Lower lobe of right lung (tissue), 2 donors: ENCODE data around the gene VPS18. TPM values are rescaled to one million over a fixed set of nuclear protein-coding genes. Genes with fewer than 3 reads are reported as not detected.
A peak's percentile ranks its signal among the peaks of the same experiment; 100 is the strongest.

Source experiments
- ATAC-seq, 2 donors: fragments of 200-7000 bp; cut with Tn5 transposase; one replicate each; pipeline ENCODE4 v1.9.1; 2020 to 2022; ENCODE audit warnings: mild to moderate bottlenecking in 2 of 2, moderate library complexity in 2 of 2
- DNase-seq: peaks from one replicate; pipeline ENCODE4 v3.0.0-alpha.2; 2020
- H3K27ac ChIP-seq: fragments of 200-600 bp; one replicate; pipeline ENCODE4 v1.8.0; 2022
- H3K27me3 ChIP-seq: fragments of 200-600 bp; one replicate; pipeline ENCODE4 v1.8.0; 2022; ENCODE audit warnings: low read depth
- H3K36me3 ChIP-seq: fragments of 200-600 bp; one replicate; pipeline ENCODE4 v1.8.0; 2022; ENCODE audit warnings: mild to moderate bottlenecking
- H3K4me1 ChIP-seq: fragments of 200-600 bp; one replicate; pipeline ENCODE4 v1.8.0; 2022
- H3K4me3 ChIP-seq: fragments of 200-600 bp; one replicate; pipeline ENCODE4 v1.8.0; 2022; ENCODE audit warnings: mild to moderate bottlenecking
- H3K9me3 ChIP-seq: fragments of 200-600 bp; one replicate; pipeline ENCODE4 v1.8.0; 2022
- CTCF ChIP-seq: fragments of 200-600 bp; IDR thresholded peaks from one replicate; pipeline ENCODE4 v1.8.0; 2022; ENCODE audit warnings: antibody characterized with exemption, mild to moderate bottlenecking
- intact Hi-C: fragments of 100-400 bp; cut with DNase I; formaldehyde crosslinking; loops from one replicate; pipeline ENCODE4 v1.11.0; 2022
- total RNA-seq: library from RNA; stranded (reverse); fragmentation: NEBNext Ultra II Directional; extraction: Animal tissue kit (Norgen Biotek cat#: 25700); gene quantifications from one replicate; pipeline ENCODE4 v1.2.1, GENCODE V29; 2021
- donor health status: DM: no; HTN: yes; CAD: no; lungs with severe emphysema.

VPS18 gene
- total RNA-seq, 1 donor from 2014 or later: 24.0 TPM

GRCh38 chr15:40917585-40917984, 23.3 kb downstream of the VPS18 start:
- no peaks in the 10 kb centered on the region for H3K27me3 ChIP-seq
- H3K4me1 ChIP-seq: peaks cover 36% of the 10 kb centered on the region
- intact Hi-C loops: no loop called here
- DNase-seq (no peak), ATAC-seq (no peak)
- H3K27ac ChIP-seq: peak overlapping the region; percentile 79
- H3K9me3 ChIP-seq: no peaks in the 10 kb centered on the region
- H3K4me3 ChIP-seq: peak overlapping the region; percentile 11
- no peaks in the 10 kb centered on the region for H3K36me3 ChIP-seq
- TF ChIP-seq CTCF: no peak

GRCh38 chr15:40918146-40918798, 24.0 kb downstream of the VPS18 start:
- TF ChIP-seq CTCF: no peak
- intact Hi-C loops: no loop called here
- no peaks in the 10 kb centered on the region for H3K27me3 ChIP-seq
- H3K36me3 ChIP-seq: no peaks in the 10 kb centered on the region
- peak overlapping the region; percentile 79 for H3K27ac ChIP-seq
- peaks cover 36% of the 10 kb centered on the region for H3K4me1 ChIP-seq
- ATAC-seq (peak; percentile 64 to 76), DNase-seq (no peak)
- peak overlapping the region; percentile 11 for H3K4me3 ChIP-seq
- H3K9me3 ChIP-seq: no peaks in the 10 kb centered on the region

- Histone ChIP-seq H3K27me3 (no peaks in the 10 kb centered on the region), H3K4me1 (peaks cover 36% of the 10 kb centered on the region), H3K9me3 (no peaks in the 10 kb centered on the region), H3K36me3 (no peaks in the 10 kb centered on the region), H3K4me3 (no peak overlapping the region), H3K27ac (peak overlapping the region; percentile 79)
- intact Hi-C loops: no loop called here
- peak; percentile 27 to 33 for ATAC-seq
- DNase-seq: no peak
- no peak for TF ChIP-seq CTCF
Observed at GRCh38 chr15:40918799-40919392, 24.6 kb downstream of the VPS18 start.

- no peak for TF ChIP-seq CTCF
- Histone ChIP-seq H3K4me1 (peaks cover 43% of the 10 kb centered on the region), H3K36me3 (no peaks in the 10 kb centered on the region), H3K9me3 (no peaks in the 10 kb centered on the region), H3K27me3 (peaks cover 22% of the 10 kb centered on the region), H3K27ac (no peak overlapping the region), H3K4me3 (no peak overlapping the region)
- intact Hi-C loops: no loop called here
- DNase-seq (no peak), ATAC-seq (no peak)
Observed at GRCh38 chr15:40921949-40922607, 27.8 kb downstream of the VPS18 start.

GRCh38 chr15:40922608-40923005, 28.4 kb downstream of the VPS18 start:
- Histone ChIP-seq H3K4me3 (no peak overlapping the region), H3K4me1 (peaks cover 43% of the 10 kb centered on the region), H3K27me3 (peaks cover 27% of the 10 kb centered on the region), H3K36me3 (no peaks in the 10 kb centered on the region), H3K9me3 (no peaks in the 10 kb centered on the region), H3K27ac (no peak overlapping the region)
- no peak for DNase-seq
- no peak for ATAC-seq
- intact Hi-C loops: no loop called here
- TF ChIP-seq CTCF: no peak
